ENCODE results near the gene CARS2.
"Not testable (repeated sequence)": the region's sequence is repeated elsewhere in the genome, so short reads cannot be mapped to it uniquely, and the experiment has no call there.

The CARS2 gene

DNA sequence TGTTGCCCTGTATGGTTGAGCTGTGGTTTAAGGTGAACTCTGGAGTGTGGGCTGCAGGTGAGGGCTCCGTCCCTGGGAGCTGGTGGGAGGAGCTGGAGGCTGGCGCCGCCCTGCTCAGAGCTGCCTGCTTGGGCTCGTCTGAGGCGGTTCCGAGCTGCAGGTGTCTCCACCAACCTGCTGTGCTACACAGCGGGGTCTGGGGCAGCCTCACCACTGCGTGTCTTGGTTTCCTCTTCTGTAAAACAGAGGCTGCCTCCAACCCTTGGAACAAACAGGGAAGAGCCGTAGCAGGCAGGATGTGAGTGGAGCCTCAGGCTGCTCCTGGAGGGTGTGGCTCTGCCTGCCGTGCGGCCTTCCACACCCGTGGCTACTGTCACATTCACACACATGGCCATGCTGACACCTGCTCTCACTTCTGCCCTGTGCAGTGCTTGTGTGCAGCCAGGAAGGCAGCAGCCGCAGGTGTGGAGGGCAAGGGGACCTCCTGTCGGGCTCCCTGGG, 69.2 kb downstream of the CARS2 start:
- FAIRE-seq = no peak

- FAIRE-seq = no peak
These were observed 69.9 kb downstream of the CARS2 start for GRCh38 chr13:110636053-110636475.

- FAIRE-seq = no peak
These were observed 70.4 kb downstream of the CARS2 start for GRCh38 chr13:110635405-110636002.

GRCh38 chr13:110634558-110634957, 71.4 kb downstream of the CARS2 start:
- no peak for FAIRE-seq

- FAIRE-seq = no peak
These were observed 72.1 kb downstream of the CARS2 start for GRCh38 chr13:110633776-110634175.

GRCh38 chr13:110632255-110632654, 73.7 kb downstream of the CARS2 start:
- FAIRE-seq = not testable (repeated sequence)

DNA sequence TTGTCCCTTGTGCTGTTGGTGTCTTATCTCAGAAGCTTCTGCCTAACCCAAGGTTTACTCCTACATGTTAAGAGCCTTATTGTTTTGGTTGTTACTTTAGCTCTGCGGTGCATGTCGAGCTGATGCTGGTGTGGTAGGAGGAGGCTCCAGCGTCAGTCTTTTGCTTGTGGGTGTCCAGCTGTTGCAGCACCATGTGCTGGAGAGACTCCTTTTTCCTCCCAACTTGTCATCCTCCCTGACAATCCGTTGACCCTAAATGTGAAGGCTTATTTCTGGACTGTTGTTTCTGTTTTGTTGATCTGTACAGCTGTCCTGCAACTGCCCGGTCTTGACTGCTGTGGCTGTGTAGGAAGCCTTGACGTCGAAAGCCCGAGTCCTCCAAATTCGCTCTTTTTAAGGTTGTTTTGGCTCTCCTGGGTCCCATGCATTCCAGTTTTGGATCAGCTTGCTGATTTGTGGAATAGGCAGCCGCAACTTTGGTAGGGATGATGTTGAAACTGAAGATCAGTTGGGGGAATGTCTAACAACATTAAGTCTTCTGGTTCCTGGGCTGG, 75.3 kb downstream of the CARS2 start:
- no peak for FAIRE-seq

GRCh38 chr13:110629735-110630134, 76.2 kb downstream of the CARS2 start:
- FAIRE-seq = no peak

DNA sequence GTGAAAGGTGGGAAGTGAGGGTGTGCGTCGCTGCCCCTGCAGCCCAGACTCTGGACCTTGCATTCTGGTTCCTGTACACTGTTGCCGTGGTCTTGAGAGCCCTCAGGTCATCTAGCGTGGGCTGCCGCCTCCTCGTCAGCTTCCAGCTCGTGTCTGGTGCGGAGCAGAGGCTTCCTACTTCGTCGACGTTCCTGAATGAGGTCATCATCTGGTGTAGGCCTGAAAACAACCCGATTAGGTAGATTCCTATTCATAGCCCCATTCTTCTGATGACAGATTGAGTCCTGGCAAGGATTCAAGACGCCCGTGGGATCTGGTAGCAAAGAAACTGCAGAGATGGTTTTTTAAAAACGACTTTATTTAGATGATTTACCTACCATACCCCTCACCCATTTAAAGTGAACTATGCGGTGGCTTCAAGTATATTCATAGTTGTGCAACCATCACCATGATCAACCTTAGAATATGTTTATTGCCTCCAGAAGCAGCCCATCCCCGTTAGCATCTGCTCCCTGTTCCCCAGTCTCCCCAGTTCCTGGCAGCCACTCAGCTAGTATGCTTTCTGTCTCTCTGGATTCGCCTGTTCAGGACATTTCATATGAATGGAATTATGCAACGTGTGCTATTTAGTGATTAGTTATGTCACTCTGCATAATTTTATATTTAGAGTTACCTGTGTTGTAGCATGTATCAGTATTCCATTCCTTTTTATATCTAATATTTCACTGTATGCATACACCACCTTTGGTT, 76.8 kb downstream of the CARS2 start:
- no peak for FAIRE-seq

DNA sequence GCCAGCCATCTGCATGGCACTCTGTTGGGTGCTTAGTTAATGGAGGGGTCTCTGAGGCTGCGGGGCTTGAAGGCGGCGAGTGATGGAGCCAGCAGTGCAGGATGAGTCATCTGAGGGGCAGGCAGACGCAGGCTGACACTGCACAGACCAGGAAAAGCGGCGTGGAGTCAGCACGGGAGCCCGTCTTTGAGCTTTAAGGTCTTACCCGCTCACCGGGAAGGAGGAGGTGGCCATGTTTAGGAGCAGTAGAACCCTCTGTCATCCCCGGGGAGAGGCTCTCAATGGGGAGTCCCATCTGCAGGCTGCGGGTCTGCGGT, 77.5 kb downstream of the CARS2 start:
- FAIRE-seq = no peak

DNA sequence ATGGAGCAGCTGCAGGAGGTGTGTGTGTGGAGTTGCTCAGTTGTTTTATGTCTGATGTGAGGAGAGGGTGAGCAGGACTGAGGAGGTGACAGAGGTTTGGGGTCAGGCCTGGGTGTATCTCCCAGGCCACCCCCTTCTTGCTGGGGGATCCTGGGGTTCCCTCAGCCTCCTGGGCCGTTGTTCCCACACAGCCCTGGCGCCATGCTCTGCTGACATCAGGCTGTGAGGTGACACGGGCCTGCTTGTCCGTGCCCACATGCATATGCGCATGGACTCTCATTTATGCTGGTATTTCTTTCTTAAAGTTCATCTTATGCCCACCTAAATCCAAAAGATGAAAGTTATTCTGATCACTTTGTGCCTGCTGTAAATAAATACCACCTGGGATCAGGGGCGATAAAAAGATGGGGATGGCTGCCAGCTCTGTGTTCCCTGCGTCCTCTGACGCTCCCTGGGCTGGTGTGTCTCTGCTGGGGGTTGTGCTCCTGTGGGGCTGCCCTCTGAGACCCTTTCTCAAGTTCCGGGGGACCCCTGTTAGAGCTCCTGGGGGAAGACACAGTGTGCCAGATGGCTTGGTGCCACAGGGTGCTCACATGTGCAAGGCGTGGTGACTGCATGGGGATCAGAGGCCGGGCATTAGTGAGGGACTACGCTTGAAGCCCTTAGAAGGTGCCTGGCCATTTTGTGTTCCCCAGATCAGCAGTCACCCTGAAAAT, 78.0 kb downstream of the CARS2 start:
- no peak for FAIRE-seq

- FAIRE-seq = no peak
These were observed 78.6 kb downstream of the CARS2 start for GRCh38 chr13:110627351-110627750.

GRCh38 chr13:110626521-110626920, 79.4 kb downstream of the CARS2 start:
- FAIRE-seq = no peak

DNA sequence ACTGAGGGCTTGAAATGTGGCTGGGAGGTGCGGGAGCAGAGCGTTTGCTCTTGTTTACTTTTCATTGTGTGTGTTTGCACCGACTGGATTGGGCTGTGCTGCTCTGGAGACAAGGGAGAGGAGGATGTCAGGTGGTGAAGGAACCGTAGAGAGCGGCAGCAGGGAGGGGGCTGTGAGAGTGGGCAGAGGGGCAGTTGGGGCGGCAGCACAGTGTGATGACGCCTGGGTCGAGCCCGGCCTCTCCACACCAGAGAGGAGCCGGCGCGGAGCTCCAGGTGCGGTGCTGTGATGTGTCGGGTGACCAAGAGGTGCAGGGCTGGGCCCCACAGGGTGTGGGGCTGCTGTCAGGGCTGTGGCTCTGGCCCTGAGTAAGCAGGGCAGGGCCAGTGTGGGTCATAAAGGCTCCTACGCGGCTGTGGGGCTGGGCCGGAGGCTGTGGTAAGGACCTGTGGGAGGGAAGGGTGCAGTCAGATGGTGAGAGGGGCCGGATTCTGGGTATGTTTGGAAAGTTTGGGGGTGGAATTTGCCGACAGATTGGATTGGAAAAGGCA, 80.1 kb downstream of the CARS2 start:
- no peak for FAIRE-seq

DNA sequence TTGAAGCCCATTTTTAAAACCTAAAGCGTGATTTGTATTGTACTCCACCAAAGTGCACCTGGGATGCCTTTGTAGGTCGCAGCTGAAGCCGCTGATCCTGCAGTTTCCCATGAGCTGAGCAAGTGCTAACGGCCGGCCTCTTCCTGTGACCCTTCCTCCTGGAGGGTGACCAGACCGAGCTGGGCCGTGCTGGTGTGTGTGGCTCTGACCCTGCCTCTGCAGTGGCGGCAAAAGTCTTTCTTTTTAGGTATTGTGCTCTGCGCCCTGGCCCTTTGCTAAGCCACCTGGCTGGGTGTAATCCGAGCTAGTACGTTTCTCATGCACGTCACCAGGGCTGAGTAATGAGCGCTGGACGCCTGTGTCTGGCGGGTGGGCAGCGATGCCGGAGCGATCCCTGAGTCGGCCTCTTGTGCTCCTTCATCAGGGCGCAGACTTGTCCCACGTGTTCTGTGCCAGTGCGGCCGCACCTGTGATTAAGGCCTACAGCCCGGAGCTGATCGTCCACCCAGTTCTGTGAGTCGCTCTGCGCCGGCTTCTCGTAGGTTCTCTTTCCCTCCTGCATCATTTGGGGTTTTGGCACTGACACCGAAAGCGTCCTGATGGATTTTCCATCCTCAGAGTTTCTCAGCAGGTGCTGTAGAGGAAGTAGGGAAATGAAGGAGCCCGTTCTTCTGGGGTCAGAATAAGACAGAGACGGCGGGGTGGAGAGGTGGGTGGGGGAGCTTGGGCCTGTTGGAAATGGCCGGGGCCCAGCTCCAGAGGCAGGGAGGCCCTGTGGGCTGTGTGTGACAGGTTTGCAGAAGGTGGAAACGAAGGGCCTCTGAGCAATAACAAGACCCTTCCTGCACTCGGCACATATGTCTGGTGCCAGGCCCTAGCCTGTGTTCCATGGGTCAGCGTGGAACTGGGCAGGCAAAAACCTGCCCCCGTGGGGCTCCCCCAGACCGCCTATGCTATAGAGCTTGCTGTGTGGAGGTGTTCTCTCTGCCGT, 80.9 kb downstream of the CARS2 start:
- FAIRE-seq = no peak

DNA sequence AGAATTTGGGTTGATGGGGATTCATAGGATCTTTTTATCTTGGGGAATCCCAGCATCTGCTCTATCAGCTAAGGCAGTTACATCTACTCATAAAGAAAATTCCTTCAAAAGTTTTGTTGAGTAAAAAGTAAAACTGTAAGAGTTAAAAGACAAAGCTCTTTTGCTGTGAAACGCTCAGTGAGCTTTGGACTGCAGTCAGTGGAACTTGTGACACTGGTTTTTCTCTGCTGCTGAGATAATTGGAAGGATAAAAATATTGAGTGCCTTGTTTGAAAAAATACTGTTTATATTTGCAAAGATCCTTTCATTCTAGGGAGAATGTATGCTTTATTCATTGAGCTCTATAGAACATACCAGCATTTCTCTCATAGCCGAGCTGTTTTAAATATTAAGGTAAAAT, 85.3 kb downstream of the CARS2 start:
- FAIRE-seq = no peak

DNA sequence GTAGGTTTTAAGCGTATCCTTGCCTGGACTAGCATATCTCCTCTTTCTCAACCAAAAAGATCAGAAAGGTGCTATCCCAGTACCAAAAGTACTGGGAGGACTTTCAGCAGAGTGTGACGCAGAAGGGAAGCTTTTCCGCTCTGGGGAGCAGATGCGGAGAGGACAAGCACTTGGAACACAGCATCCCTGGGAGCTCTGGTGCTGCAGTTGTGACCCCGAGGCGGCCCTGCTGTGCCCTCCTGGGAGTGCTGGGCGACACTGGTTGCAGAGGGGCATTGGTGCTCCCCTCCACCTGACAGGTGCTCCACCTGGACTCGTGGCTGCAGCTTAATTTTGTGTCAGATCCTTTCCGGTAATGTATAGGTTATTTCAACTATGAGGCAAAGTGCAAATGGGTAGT, 87.1 kb downstream of the CARS2 start:
- no peak for FAIRE-seq

- FAIRE-seq = no peak
These were observed 87.7 kb downstream of the CARS2 start for GRCh38 chr13:110618167-110618566.

DNA sequence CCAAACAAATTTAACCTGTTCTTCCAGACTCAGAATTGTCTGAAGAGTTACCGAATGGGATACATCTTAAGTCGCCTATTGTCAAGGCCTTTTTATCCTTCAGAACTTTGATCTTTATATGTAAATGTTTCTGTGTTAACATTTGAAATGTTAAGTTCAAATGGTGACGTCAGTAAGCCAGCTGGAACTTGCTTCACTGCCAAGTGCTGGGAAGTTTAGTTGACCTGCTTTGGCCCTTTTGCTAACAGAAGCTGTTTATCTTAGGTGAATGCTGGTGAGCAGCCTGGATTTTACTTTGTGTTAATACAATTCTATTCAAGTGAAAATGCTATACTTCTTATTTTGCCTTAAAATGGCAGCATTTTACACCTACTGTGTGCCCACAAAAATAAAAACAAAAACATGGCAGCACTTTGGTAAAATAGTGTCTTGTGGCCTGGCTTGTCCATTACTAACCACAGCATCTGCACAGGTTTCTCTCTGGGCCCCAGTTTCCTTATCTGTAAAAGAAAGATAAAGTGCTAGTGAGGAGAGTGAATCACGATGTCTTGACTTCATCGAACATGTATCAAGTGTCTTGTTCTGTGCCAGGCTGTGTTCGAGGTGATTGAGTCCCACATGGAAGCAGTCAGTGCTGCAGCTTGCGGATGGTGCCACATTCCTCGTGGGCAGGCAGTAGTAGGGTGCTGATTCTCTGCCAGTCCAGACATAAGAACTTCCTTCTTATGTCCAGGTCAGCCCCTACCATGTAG, 88.4 kb downstream of the CARS2 start:
- no peak for FAIRE-seq

DNA sequence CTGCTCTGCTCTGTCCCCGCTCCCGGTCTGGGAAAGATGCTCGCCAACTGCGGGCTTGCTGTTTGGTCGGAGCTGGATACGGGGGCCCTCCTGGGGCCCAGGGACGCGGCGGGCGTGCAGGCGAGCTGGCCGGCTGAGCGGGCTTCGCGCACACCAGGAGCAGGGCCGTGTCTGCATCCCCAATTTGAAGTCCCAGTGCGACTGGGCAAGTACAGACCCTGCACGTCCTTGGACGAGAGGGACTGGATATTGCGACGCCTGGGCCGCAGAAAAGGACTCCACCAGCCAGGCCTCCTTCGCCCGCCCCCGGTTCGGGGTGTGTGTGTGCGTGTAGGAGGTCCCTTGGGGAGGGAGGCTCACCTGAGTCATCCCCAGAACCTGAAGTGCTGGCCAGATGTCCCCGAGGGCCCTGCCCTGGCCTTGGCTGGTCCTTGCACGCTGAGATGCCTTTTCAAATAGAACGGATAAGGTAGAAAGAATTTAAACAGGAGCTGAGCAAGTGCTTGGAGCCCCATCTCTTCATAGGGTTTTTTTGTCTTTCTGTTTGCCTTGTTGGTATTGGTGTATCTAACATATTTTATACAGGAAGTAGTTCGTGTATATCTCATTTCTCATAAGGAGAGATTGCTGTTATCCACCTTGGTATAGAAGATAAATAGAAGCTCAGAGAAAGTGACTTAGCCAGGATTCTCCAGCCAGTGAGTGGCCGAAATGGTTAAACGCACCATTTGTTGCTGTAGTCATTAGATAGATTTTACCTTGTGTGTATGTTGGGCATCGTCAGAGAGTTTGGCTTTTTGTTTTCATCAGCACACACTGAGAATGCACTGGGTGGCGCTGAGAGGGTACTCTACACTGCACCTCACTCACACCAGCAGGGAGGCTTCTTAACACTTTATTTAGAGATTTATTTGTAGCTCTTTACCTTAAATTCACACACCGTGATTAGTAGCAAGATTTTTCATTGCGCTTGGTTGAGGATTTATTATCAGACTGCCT, 89.5 kb downstream of the CARS2 start:
- no peak for FAIRE-seq
